ENCODE measurements around the gene TFPT. TPM values are rescaled to one million over a fixed set of nuclear protein-coding genes. Genes with fewer than 3 reads are reported as not detected.

The TFPT gene
- polyA plus RNA-seq, 1 donor, result 13.5 TPM

DNA sequence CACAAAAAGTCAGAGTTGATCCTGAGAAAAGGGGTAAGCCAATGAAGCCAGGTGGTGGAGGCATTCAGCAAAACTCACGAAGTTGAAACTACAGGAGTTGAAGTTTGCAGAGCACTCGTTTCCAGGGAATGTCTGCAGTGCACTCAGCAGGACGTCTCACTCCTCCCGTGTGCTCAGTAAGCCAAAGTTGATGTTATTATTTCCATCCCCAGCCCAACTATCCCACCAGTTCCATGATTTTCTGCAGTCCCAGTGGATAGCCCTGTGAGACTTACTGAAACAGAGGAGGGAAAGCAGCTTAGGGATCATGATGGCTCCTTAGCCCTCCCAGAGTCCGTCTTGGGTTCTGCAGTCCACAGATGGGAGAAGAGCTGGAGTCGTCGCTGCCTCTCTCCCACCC lies 34.4 kb downstream of the TFPT start, which contains the start of gene TARM1:
Gene TARM1 (minus strand): TSS at position 334 of the 400 bp plus-strand sequence. CDS start 25 bp downstream, at position 309.
- no peak for DNase-seq (ENCODE audit: low read depth)

DNA sequence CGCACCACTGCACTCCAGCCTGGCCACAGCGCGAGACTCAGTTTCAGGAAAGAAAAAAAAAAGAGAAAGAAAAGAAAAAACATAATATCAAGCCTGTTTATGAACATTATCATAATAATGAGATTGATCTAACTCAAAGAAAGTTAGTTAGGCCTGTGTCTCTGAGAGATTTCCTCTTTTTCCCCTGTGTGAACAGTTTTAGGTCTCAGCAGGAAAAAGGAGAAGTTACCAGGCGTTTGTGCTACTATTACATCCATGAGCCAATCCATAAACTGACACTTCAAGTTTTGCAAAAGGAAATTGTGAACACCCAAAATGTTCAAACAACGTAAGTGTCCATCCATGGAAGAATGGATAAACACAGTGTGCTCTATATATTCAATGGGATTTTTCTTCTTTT lies 38.1 kb downstream of the TFPT start:
- no peak for DNase-seq (ENCODE audit: low read depth)

GRCh38 chr19:54074851-54075250 lies 40.6 kb downstream of the TFPT start:
- no peak for DNase-seq (ENCODE audit: low read depth)

GRCh38 chr19:54073829-54074228 lies 41.6 kb downstream of the TFPT start:
- no peak for DNase-seq (ENCODE audit: low read depth)

DNA sequence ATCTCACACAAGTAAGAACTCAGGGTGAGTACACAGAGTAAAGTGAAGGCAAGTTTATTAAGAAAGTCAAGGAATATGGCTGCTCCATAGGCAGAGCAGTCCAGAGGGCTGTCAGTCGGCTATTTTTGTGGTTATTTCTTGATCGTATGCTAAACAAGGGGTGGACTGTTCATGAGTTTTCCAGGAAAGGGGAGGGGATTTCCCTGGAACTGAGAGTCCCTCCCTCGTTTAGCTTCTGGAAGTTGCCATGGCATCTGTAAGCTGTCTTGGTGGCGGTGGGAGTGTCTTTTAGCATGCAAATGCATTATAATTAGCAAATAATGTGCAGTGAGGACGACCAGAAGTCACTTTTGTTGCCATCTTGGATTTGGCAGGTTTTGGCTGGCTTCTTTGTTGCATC lies 46.0 kb downstream of the TFPT start:
- no peak for DNase-seq (ENCODE audit: low read depth)

GRCh38 chr19:54063350-54064116 lies 51.9 kb downstream of the TFPT start, which contains the start of gene VSTM1:
VSTM1 (minus strand) TSS chr19:54063897; CDS start chr19:54063777, 120 bp downstream.
- no peak for DNase-seq (ENCODE audit: low read depth)

DNA sequence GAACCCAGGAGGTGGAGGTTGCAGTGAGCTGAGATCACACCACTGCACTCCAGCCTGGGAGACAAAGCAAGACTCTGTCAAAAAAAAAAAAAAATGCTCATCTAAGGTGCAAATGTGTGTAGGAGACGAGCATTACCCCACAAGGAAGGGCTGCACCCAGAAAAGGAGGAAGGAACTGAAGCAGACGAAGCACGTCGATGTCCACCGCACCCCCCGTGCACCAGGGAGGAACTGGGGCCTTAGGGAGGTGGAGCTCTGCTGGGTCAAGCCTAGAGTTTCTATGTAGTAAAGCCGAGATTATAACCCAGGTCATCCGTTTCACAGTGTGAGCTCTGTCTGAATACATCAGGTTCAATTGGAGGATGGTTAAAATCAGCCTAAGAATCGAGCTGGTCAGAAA lies 52.8 kb downstream of the TFPT start:
- no peak for DNase-seq (ENCODE audit: low read depth)

Other genes starting within 250 kb of the TFPT start
- gene MYADM, start 247.8 kb downstream of the TFPT start, polyA plus RNA-seq (ENCODE audit: insufficient read length), result 151 TPM
- 0.16 TPM for gene PRKCG, start 233.5 kb downstream of the TFPT start, polyA plus RNA-seq (ENCODE audit: insufficient read length)
- 0.10 TPM for gene CACNG7, start 206.4 kb downstream of the TFPT start, polyA plus RNA-seq (ENCODE audit: insufficient read length)
- 0.91 TPM for gene CACNG8, start 152.7 kb downstream of the TFPT start, polyA plus RNA-seq (ENCODE audit: insufficient read length)
- 27.8 TPM for gene CACNG6, start 124.0 kb downstream of the TFPT start, polyA plus RNA-seq (ENCODE audit: insufficient read length)
- gene VSTM1, start 51.8 kb downstream of the TFPT start, polyA plus RNA-seq (ENCODE audit: insufficient read length), result 0.19 TPM
- not detected for gene TARM1, start 34.3 kb downstream of the TFPT start, polyA plus RNA-seq (ENCODE audit: insufficient read length)
- 0.39 TPM for gene OSCAR, start 14.9 kb downstream of the TFPT start, polyA plus RNA-seq (ENCODE audit: insufficient read length)
- gene NDUFA3, start 12.8 kb downstream of the TFPT start, polyA plus RNA-seq (ENCODE audit: insufficient read length), result 120 TPM
- 44.1 TPM for gene PRPF31, start 97 bp upstream of the TFPT start, polyA plus RNA-seq (ENCODE audit: insufficient read length)
- 36.9 TPM for gene CNOT3, start 22.1 kb upstream of the TFPT start, polyA plus RNA-seq (ENCODE audit: insufficient read length)
- 8.1 TPM for gene LENG1, start 44.1 kb upstream of the TFPT start, polyA plus RNA-seq (ENCODE audit: insufficient read length)
- 3.4 TPM for gene TMC4, start 57.5 kb upstream of the TFPT start, polyA plus RNA-seq (ENCODE audit: insufficient read length)
- gene MBOAT7, start 73.9 kb upstream of the TFPT start, polyA plus RNA-seq (ENCODE audit: insufficient read length), result 27.2 TPM
- gene TSEN34, start 75.7 kb upstream of the TFPT start, polyA plus RNA-seq (ENCODE audit: insufficient read length), result 32.5 TPM
- 2,526 TPM for gene RPS9, start 85.2 kb upstream of the TFPT start, polyA plus RNA-seq (ENCODE audit: insufficient read length)
- gene LILRB3, start 107.3 kb upstream of the TFPT start, polyA plus RNA-seq (ENCODE audit: insufficient read length), result 1.8 TPM
- 1.2 TPM for gene LILRA6, start 127.1 kb upstream of the TFPT start, polyA plus RNA-seq (ENCODE audit: insufficient read length)
- 8.1 TPM for gene LILRB5, start 141.6 kb upstream of the TFPT start, polyA plus RNA-seq (ENCODE audit: insufficient read length)
- gene LILRB2, start 165.5 kb upstream of the TFPT start, polyA plus RNA-seq (ENCODE audit: insufficient read length), result 1.9 TPM
- 0.44 TPM for gene LILRA5, start 197.5 kb upstream of the TFPT start, polyA plus RNA-seq (ENCODE audit: insufficient read length)
- gene LILRA4, start 223.5 kb upstream of the TFPT start, polyA plus RNA-seq (ENCODE audit: insufficient read length), result not detected
- gene LAIR1, start 249.3 kb upstream of the TFPT start, polyA plus RNA-seq (ENCODE audit: insufficient read length), result 6.6 TPM

Measured in forelimb muscle (tissue), 1 donor.